HL-60 (cell line): ENCODE results near the gene SNTG2.

ENCODE experiments used
- DNase-seq, 2 experiments: peaks; one replicate each; pipeline ENCODE4 v3.0.0-alpha.2; 2010 to 2020; ENCODE audit warnings: low read depth in 1 of 2, low spot score in 1 of 2
- H3K27ac ChIP-seq: fragments of 250-450 bp; sonication (Bioruptor Pico); replicated peaks from 2 replicates; pipeline ENCODE4 v1.5.1; 2020; ENCODE audit warnings: mild to moderate bottlenecking, moderate library complexity
- H3K27me3 ChIP-seq: fragments of 250-450 bp; sonication (Bioruptor Pico); 2 replicates; pipeline ENCODE4 v1.5.1; 2021; ENCODE audit warnings: mild to moderate bottlenecking, moderate library complexity; ENCODE audit not compliant: insufficient read depth, poor library complexity, severe bottlenecking
- H3K4me3 ChIP-seq: replicated peaks from 2 replicates; pipeline ENCODE4 v1.5.1; 2011; ENCODE audit warnings: mild to moderate bottlenecking, control low read depth, low read length; ENCODE audit not compliant: insufficient read depth
- GABPA ChIP-seq: IDR thresholded peaks from 2 replicates; pipeline ENCODE4 v1.6.1; 2012; ENCODE audit warnings: low read depth
- POLR2AphosphoS5 ChIP-seq: IDR thresholded peaks from 2 replicates; pipeline ENCODE4 v1.6.1; 2012; ENCODE audit warnings: low read depth
- SPI1 ChIP-seq: IDR thresholded peaks from 2 replicates; pipeline ENCODE4 v1.6.1; 2012; ENCODE audit warnings: low read depth, mild to moderate bottlenecking, borderline replicate concordance
- TF ChIP-seq, protein P1 (sequence below): IDR thresholded peaks from one replicate; pipeline ENCODE4 v1.5.1; 2011; ENCODE audit warnings: low read length, control low read depth, inconsistent platforms; ENCODE audit not compliant: insufficient read depth
- TF ChIP-seq, protein P2 (sequence below): IDR thresholded peaks from 2 replicates; pipeline ENCODE4 v1.6.1; 2012; ENCODE audit warnings: low read depth; ENCODE audit not compliant: insufficient replicate concordance

The SNTG2 gene

GRCh38 chr2:942775-943460 lies 7.7 kb upstream of the SNTG2 start:
- H3K4me3 ChIP-seq, result no peak overlapping the region
- TF ChIP-seq, protein P1, sequence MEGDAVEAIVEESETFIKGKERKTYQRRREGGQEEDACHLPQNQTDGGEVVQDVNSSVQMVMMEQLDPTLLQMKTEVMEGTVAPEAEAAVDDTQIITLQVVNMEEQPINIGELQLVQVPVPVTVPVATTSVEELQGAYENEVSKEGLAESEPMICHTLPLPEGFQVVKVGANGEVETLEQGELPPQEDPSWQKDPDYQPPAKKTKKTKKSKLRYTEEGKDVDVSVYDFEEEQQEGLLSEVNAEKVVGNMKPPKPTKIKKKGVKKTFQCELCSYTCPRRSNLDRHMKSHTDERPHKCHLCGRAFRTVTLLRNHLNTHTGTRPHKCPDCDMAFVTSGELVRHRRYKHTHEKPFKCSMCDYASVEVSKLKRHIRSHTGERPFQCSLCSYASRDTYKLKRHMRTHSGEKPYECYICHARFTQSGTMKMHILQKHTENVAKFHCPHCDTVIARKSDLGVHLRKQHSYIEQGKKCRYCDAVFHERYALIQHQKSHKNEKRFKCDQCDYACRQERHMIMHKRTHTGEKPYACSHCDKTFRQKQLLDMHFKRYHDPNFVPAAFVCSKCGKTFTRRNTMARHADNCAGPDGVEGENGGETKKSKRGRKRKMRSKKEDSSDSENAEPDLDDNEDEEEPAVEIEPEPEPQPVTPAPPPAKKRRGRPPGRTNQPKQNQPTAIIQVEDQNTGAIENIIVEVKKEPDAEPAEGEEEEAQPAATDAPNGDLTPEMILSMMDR, result no peak
- TF ChIP-seq GABPA (no peak), POLR2AphosphoS5 (no peak), SPI1 (no peak)
- TF ChIP-seq, protein P2, sequence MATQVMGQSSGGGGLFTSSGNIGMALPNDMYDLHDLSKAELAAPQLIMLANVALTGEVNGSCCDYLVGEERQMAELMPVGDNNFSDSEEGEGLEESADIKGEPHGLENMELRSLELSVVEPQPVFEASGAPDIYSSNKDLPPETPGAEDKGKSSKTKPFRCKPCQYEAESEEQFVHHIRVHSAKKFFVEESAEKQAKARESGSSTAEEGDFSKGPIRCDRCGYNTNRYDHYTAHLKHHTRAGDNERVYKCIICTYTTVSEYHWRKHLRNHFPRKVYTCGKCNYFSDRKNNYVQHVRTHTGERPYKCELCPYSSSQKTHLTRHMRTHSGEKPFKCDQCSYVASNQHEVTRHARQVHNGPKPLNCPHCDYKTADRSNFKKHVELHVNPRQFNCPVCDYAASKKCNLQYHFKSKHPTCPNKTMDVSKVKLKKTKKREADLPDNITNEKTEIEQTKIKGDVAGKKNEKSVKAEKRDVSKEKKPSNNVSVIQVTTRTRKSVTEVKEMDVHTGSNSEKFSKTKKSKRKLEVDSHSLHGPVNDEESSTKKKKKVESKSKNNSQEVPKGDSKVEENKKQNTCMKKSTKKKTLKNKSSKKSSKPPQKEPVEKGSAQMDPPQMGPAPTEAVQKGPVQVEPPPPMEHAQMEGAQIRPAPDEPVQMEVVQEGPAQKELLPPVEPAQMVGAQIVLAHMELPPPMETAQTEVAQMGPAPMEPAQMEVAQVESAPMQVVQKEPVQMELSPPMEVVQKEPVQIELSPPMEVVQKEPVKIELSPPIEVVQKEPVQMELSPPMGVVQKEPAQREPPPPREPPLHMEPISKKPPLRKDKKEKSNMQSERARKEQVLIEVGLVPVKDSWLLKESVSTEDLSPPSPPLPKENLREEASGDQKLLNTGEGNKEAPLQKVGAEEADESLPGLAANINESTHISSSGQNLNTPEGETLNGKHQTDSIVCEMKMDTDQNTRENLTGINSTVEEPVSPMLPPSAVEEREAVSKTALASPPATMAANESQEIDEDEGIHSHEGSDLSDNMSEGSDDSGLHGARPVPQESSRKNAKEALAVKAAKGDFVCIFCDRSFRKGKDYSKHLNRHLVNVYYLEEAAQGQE, result no peak
- no peak for DNase-seq
- peaks cover 3% of the 10 kb centered on the region for H3K27me3 ChIP-seq
- no peak overlapping the region for H3K27ac ChIP-seq

DNA sequence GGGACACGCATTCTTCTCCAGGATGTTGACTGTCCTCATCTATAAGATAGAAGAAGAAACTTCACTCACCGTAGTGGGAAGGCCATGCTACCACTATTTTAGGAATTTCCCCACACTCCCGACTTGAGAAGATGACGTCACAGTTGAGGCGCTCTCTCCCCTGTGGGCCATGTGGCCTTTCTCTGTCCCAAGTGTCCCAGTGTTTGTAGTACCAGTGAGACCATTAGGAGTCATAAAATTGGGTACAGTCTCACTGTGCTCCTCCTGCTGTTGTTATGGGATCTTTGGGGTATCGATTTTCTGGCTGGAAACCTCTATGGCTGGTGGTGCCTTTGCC lies 7.2 kb upstream of the SNTG2 start:
- no peak overlapping the region for H3K4me3 ChIP-seq
- H3K27me3 ChIP-seq, result peaks cover 4% of the 10 kb centered on the region
- TF ChIP-seq SPI1 (no peak), POLR2AphosphoS5 (no peak), GABPA (no peak)
- TF ChIP-seq, protein P2, result no peak
- H3K27ac ChIP-seq, result no peak overlapping the region
- DNase-seq, result no peak

DNA sequence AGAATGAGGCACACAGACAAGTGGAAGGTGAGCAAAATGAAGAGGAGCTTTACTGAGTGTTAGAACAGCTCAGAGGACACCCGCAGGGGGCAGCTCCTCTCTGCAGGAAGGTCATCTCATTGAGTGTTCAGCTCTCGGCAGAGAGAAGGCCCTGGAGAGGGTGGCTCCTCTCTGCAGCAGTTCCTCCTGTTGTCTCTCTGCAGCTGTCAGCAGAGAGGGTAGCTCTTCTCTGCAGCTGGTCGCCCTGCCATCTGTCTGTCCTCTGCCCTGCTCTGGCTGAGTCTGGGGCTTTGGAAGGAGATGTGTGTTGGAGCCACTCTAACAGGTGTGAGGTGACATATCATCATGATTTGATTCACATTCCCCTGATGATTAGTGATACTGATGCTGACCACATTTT lies 6.8 kb upstream of the SNTG2 start:
- DNase-seq, result no peak
- no peak overlapping the region for H3K4me3 ChIP-seq
- TF ChIP-seq SPI1 (no peak), POLR2AphosphoS5 (no peak), GABPA (no peak)
- TF ChIP-seq, protein P1, result no peak
- TF ChIP-seq, protein P2, result no peak
- H3K27me3 ChIP-seq, result peaks cover 4% of the 10 kb centered on the region
- no peak overlapping the region for H3K27ac ChIP-seq
